B cell (primary cell): Measurements from ENCODE around the gene DGCR6L. TPM values are rescaled to one million over a fixed set of nuclear protein-coding genes. Genes with fewer than 3 reads are reported as not detected.
"Not testable (repeated sequence)": the region's sequence is repeated elsewhere in the genome, so short reads cannot be mapped to it uniquely, and the experiment has no call there.

Experiments
- ATAC-seq: fragments of 200-7000 bp; cut with Tn5 transposase; one replicate; pipeline ENCODE4 v1.10.0; 2021; ENCODE audit warnings: low read depth, mild to moderate bottlenecking, moderate number of reproducible peaks, moderate library complexity
- CTCF ChIA-PET: fragments of 350-600 bp; sonication (Branson Sonifier 250); formaldehyde crosslinking; loops from one replicate; lab custom pipeline; 2021; ENCODE audit warnings: antibody characterized with exemption, inconsistent platforms; lab: Charles Lee
- POLR2A ChIA-PET: fragments of 350-600 bp; sonication (Branson Sonifier 250); formaldehyde crosslinking; loops from one replicate; lab custom pipeline; 2021; ENCODE audit warnings: antibody characterized with exemption; lab: Charles Lee
- DNase-seq: peaks from one replicate; pipeline ENCODE4 v3.0.0; 2013
- H2AFZ ChIP-seq: 2 replicates; pipeline ENCODE4 v1.6.1; 2012; ENCODE audit warnings: mild to moderate bottlenecking, low read depth, low read length; ENCODE audit not compliant: insufficient read depth, poor library complexity, severe bottlenecking
- H3K27ac ChIP-seq, 2 donors: 1 replicate in 1 of 2; 2 replicates in 1 of 2; pipeline ENCODE4 v1.5.1; 2012 to 2013; ENCODE audit warnings: low read length in 2 of 2, mild to moderate bottlenecking in 2 of 2, moderate library complexity in 1 of 2
- H3K27me3 ChIP-seq, 4 experiments: fragments of 200-600 bp in 1 of 4; sonication (generic) in 1 of 4; replicated peaks in 1 of 4; 1 replicate in 2 of 4; 2 replicates in 2 of 4; pipeline versions ENCODE4 v1.6.1 to v1.7.0; 2013 to 2016; ENCODE audit warnings: low read length in 3 of 4, mild to moderate bottlenecking in 2 of 4, mixed read lengths in 1 of 4, moderate library complexity in 1 of 4; ENCODE audit not compliant: insufficient read depth in 4 of 4, control insufficient read depth in 3 of 4; ENCODE audit errors: control extremely low read depth in 1 of 4
- H3K36me3 ChIP-seq, 2 experiments: replicated peaks in 1 of 2; 1 replicate in 1 of 2; 2 replicates in 1 of 2; pipeline versions ENCODE4 v1.6.1 to v1.7.1; 2013; ENCODE audit warnings: low read length in 1 of 2; ENCODE audit not compliant: insufficient read depth in 2 of 2, control insufficient read depth in 1 of 2; ENCODE audit errors: control extremely low read depth in 1 of 2, extremely low read depth in 1 of 2
- H3K4me1 ChIP-seq, 2 donors: fragments of 200-600 bp in 1 of 2; sonication (generic) in 1 of 2; 1 replicate in 1 of 2; 2 replicates in 1 of 2; pipeline versions ENCODE4 v1.5.1 to v1.6.1; 2013 to 2017; ENCODE audit warnings: low read length in 2 of 2; ENCODE audit not compliant: control insufficient read depth in 2 of 2, insufficient read depth in 2 of 2
- H3K4me2 ChIP-seq: replicated peaks from 2 replicates; pipeline ENCODE3; 2012; ENCODE audit warnings: mild to moderate bottlenecking, low read depth, low read length; ENCODE audit not compliant: poor library complexity, severe bottlenecking
- H3K4me3 ChIP-seq, 5 experiments: fragments of 200-600 bp in 1 of 5; sonication (generic) in 1 of 5; 1 replicate in 3 of 5; 2 replicates in 2 of 5; pipeline versions ENCODE4 v1.5.1 to v1.7.0; 2011 to 2016; ENCODE audit warnings: low read length in 4 of 5, mild to moderate bottlenecking in 4 of 5, low read depth in 2 of 5, control low read depth in 1 of 5, moderate library complexity in 1 of 5; ENCODE audit not compliant: insufficient read depth in 1 of 5; ENCODE audit errors: control extremely low read depth in 1 of 5, extremely low read depth in 1 of 5
- H3K79me2 ChIP-seq: fragments of 200-600 bp; sonication (generic); one replicate; pipeline ENCODE4 v1.6.0; 2016; ENCODE audit warnings: low read length; ENCODE audit not compliant: control insufficient read depth, insufficient read depth
- H3K9ac ChIP-seq: fragments of 200-600 bp; sonication (generic); 2 replicates; pipeline ENCODE4 v1.6.1; 2017; ENCODE audit warnings: mild to moderate bottlenecking, low read length, moderate library complexity
- H3K9me3 ChIP-seq, 3 donors: one replicate each; pipeline versions ENCODE4 v1.6.1 to v1.7.1; 2013; ENCODE audit warnings: low read length in 2 of 3; ENCODE audit not compliant: control insufficient read depth in 2 of 3, insufficient read depth in 1 of 3; ENCODE audit errors: control extremely low read depth in 1 of 3
- H4K20me1 ChIP-seq: 2 replicates; pipeline ENCODE4 v1.6.0; 2012; ENCODE audit warnings: mild to moderate bottlenecking, low read length; ENCODE audit not compliant: insufficient read depth, control insufficient read depth, poor library complexity, severe bottlenecking
- H3K27ac Mint-ChIP-seq: one replicate; pipeline ENCODE4 v1.8.0; 2021; ENCODE audit warnings: mixed read lengths
- H3K27me3 Mint-ChIP-seq: one replicate; pipeline ENCODE4 v1.8.0; 2021; ENCODE audit warnings: mixed read lengths
- H3K4me1 Mint-ChIP-seq: one replicate; pipeline ENCODE4 v1.8.0; 2021; ENCODE audit warnings: mixed read lengths
- H3K4me3 Mint-ChIP-seq: one replicate; pipeline ENCODE4 v1.8.0; 2021; ENCODE audit warnings: mixed read lengths
- H3K9me3 Mint-ChIP-seq: one replicate; pipeline ENCODE4 v1.8.0; 2022; ENCODE audit warnings: mixed read lengths; ENCODE audit not compliant: insufficient read depth
- WGBS: methylation state at CpG from one replicate; pipeline ENCODE4 v1.1.5; 2013; ENCODE audit warnings: missing lambda C conversion rate; ENCODE audit not compliant: insufficient coverage; 5-methylcytosine and 5-hydroxymethylcytosine counted together
- intact Hi-C: fragments of 100-400 bp; cut with micrococcal nuclease; formaldehyde crosslinking; loops from one replicate; pipeline ENCODE4 v1.10.0; 2022
- polyA plus RNA-seq: library from polyadenylated mRNA; depleted of rRNA; stranded (reverse); fragments of >200 nt; gene quantifications from 2 replicates; pipeline ENCODE4 v1.2.3, GENCODE V29; 2012
- total RNA-seq, 2 donors: library from RNA; stranded (reverse); fragments of 120-200 nt in 1 of 2; gene quantifications; 1 replicate in 1 of 2; 2 replicates in 1 of 2; pipeline versions ENCODE4 v1.2.3 to v1.2.4, GENCODE V29; 2013 to 2022

Gene DGCR6L
- total and polyA plus RNA-seq, 2 donors (not counting 1 experiment from before 2014, with no cell fraction given): 21.2 to 33.4 TPM

DNA sequence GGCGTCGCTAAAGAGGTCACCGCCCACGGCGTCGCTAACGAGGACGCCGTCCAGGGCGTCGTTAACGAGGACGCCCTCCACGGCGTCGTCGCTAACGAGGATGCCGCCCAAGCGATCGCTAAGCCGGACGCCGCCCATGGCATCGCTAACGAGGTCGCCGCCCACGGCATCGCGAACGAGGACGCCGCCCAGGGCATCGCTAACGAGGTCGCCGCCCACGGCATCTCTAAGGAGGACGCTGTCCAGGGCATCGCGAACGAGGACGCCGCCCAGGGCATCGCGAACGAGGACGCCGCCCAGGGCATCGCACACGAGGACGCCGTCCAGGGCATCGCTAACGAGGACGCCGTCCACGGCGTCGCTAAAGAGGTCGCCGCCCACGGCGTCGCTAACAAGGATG lies 37.0 kb upstream of the DGCR6L start:
- H3K9me3 ChIP-seq, H2AFZ ChIP-seq, H3K27ac Mint-ChIP-seq, H3K4me3 Mint-ChIP-seq, H3K9ac ChIP-seq, H3K9me3 Mint-ChIP-seq, H3K27ac ChIP-seq, DNase-seq, H3K27me3 Mint-ChIP-seq, CTCF ChIA-PET, intact Hi-C loops, H3K4me2 ChIP-seq, H3K4me3 ChIP-seq, ATAC-seq, H3K36me3 ChIP-seq, H3K27me3 ChIP-seq, H3K79me2 ChIP-seq, H3K4me1 Mint-ChIP-seq, POLR2A ChIA-PET, H3K4me1 ChIP-seq, H4K20me1 ChIP-seq: not testable (repeated sequence)
- 83% methylated on average over 3 of the region's 66 CpGs for WGBS

DNA sequence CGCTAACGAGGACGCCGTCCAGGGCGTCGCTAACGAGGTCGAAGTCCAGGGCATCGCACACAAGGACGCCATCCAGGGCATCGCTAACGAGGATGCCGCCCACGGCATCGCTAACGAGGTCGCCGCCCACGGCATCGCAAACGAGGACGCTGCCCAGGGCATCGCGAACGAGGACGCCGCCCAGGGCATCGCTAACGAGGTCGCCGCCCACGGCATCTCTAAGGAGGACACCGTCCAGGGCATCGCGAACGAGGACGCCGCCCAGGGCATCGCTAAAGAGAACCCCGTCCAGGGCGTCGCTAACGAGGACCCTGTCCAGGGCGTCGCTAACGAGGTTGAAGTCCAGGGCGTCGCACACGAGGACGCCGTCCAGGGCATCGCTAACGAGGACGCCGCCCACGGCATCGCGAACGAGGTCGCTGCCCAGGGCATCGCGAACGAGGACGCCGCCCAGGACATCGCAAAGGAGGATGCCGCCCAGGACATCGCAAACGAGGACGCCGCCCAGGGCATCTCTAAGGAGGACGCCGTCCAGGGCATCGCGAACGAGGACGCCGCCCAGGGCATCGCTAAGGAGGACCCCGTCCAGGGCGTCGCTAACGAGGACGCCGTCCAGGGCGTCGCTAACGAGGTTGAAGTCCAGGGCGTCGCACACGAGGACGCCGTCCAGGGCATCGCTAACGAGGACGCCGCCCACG lies 36.2 kb upstream of the DGCR6L start:
- H4K20me1 ChIP-seq, H3K27me3 ChIP-seq, ATAC-seq, H2AFZ ChIP-seq, POLR2A ChIA-PET, intact Hi-C loops, H3K4me3 Mint-ChIP-seq, H3K4me1 Mint-ChIP-seq, H3K9me3 ChIP-seq, H3K27ac Mint-ChIP-seq, H3K9me3 Mint-ChIP-seq, H3K4me2 ChIP-seq, H3K27me3 Mint-ChIP-seq, DNase-seq, CTCF ChIA-PET, H3K79me2 ChIP-seq, H3K36me3 ChIP-seq, H3K9ac ChIP-seq, H3K4me1 ChIP-seq, H3K4me3 ChIP-seq, H3K27ac ChIP-seq: not testable (repeated sequence)
- 93% methylated on average over 72 of the region's 98 CpGs for WGBS
